OCI-LY1 (cell line): ENCODE results near the gene MAN1B1.
A peak's percentile ranks its signal among the peaks of the same experiment; 100 is the strongest.

ENCODE experiments used
- H2AFZ ChIP-seq: fragments of 200-600 bp; sonication (generic), shearing (Covaris generic); 2 replicates; pipeline ENCODE4 v1.6.0; 2014; ENCODE audit warnings: antibody characterized with exemption, mild to moderate bottlenecking, low read length
- H3F3A ChIP-seq: fragments of 200-600 bp; sonication (generic), shearing (Covaris generic); 2 replicates; pipeline ENCODE4 v1.6.0; 2014; ENCODE audit warnings: mild to moderate bottlenecking, antibody characterized with exemption, low read length, moderate library complexity; ENCODE audit not compliant: insufficient read depth
- H3K27ac ChIP-seq: fragments of 200-600 bp; sonication (generic); 2 replicates; pipeline ENCODE4 v1.5.1; 2014; ENCODE audit warnings: low read length, mixed run types, mild to moderate bottlenecking, low read depth; ENCODE audit not compliant: poor library complexity, severe bottlenecking
- H3K27me3 ChIP-seq: fragments of 200-600 bp; sonication (generic); 2 replicates; pipeline ENCODE4 v1.6.0; 2014; ENCODE audit warnings: antibody characterized with exemption, mild to moderate bottlenecking, low read length, moderate library complexity; ENCODE audit not compliant: insufficient read depth
- H3K36me3 ChIP-seq: fragments of 200-600 bp; sonication (generic); 2 replicates; pipeline ENCODE4 v1.6.1; 2014; ENCODE audit warnings: mild to moderate bottlenecking, antibody characterized with exemption, low read length, moderate library complexity, mixed read lengths; ENCODE audit not compliant: insufficient read depth
- H3K4me1 ChIP-seq: fragments of 200-600 bp; sonication (generic); 2 replicates; pipeline ENCODE4 v1.5.1; 2014; ENCODE audit warnings: mild to moderate bottlenecking, low read length, moderate library complexity; ENCODE audit not compliant: insufficient read depth, severe bottlenecking
- H3K4me2 ChIP-seq: fragments of 200-600 bp; sonication (generic), shearing (Covaris generic); 2 replicates; pipeline ENCODE4 v1.6.1; 2014; ENCODE audit warnings: low read length
- H3K4me3 ChIP-seq: fragments of 200-600 bp; sonication (generic); 2 replicates; pipeline ENCODE4 v1.5.1; 2014; ENCODE audit warnings: low read length, low read depth, mild to moderate bottlenecking, mixed read lengths; ENCODE audit not compliant: poor library complexity, severe bottlenecking
- H3K79me2 ChIP-seq: fragments of 200-600 bp; shearing (Covaris generic); 2 replicates; pipeline ENCODE4 v1.6.1; 2016; ENCODE audit warnings: mixed run types, low read length, mixed read lengths; ENCODE audit not compliant: insufficient read depth
- H3K9ac ChIP-seq: fragments of 200-600 bp; sonication (generic), shearing (Covaris generic); 2 replicates; pipeline ENCODE4 v1.6.1; 2014; ENCODE audit warnings: mild to moderate bottlenecking, low read length, mixed read lengths
- H3K9me2 ChIP-seq: fragments of 200-600 bp; sonication (generic), shearing (Covaris generic); 2 replicates; pipeline ENCODE4 v1.6.1; 2014; ENCODE audit warnings: low read depth, mild to moderate bottlenecking, low read length, mixed read lengths
- H3K9me3 ChIP-seq: fragments of 200-600 bp; shearing (Covaris generic); 2 replicates; pipeline ENCODE4 v1.6.1; 2014; ENCODE audit warnings: low read length, mixed read lengths
- H4K20me1 ChIP-seq: fragments of 200-600 bp; sonication (generic), shearing (Covaris generic); 2 replicates; pipeline ENCODE4 v1.6.0; 2016; ENCODE audit warnings: mild to moderate bottlenecking, low read length; ENCODE audit not compliant: insufficient read depth
- CTCF ChIP-seq: fragments of 200-600 bp; sonication (generic), shearing (Covaris generic); IDR thresholded peaks from 2 replicates; pipeline ENCODE4 v1.5.1; 2017; ENCODE audit warnings: mild to moderate bottlenecking, antibody characterized with exemption, low read length, moderate library complexity, mixed read lengths
- EZH2 ChIP-seq: fragments of 200-600 bp; sonication (generic), shearing (Covaris generic); IDR thresholded peaks from 2 replicates; pipeline ENCODE4 v1.8.0; 2017; ENCODE audit warnings: borderline replicate concordance, mixed run types, mild to moderate bottlenecking, antibody characterized with exemption, low read length, moderate library complexity, mixed read lengths

MAN1B1 gene

DNA sequence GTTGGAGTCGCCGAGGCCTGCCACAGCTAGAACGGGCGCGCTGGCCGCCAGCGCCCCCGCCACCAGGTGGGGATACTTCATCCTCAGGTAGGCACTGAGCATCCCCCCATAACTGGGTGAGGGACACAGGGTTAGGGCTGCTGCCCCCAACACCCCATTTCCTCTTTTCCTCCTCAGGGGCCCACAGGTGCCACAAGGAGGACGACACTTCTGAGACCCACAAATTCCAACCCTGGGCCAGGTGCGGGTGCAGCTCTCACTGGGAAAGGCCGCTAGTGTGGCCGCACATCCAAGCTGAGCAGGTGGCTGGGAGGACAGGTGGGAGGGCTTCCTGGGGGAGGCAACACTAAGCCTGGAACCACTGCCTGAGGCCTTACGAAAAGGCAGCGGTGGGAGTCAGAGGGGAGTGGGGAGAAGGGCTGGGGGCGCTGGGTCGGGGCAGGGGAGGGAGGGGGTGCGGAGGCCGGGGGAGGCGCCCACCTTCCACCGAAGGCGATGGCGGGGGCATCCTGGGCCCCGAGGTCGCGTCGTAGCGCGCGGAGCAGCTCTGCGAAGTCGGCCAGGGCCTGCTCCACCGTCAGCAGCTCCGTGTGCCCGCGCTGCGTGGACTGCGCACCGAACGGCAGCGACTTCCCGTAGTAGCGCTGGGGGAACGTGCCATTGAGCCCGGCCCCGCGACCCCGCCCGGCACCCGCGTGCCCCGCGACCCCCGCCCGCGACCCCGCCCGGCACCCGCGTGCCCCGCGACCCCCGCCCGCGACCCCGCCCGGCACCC, 26.8 kb downstream of the MAN1B1 start:
- TF ChIP-seq EZH2 (no peak), CTCF (peak; percentile 24; the same call in 1 of the 2 replicates)
- Histone ChIP-seq H3K27ac (no peak overlapping the region), H3K9ac (peak overlapping the region; percentile 62), H4K20me1 (no peaks in the 10 kb centered on the region), H3K9me2 (no peaks in the 10 kb centered on the region), H2AFZ (no peak overlapping the region), H3K36me3 (peaks cover 46% of the 10 kb centered on the region), H3K9me3 (no peaks in the 10 kb centered on the region), H3K27me3 (no peaks in the 10 kb centered on the region), H3K79me2 (no peaks in the 10 kb centered on the region), H3K4me1 (peaks cover 19% of the 10 kb centered on the region), H3F3A (no peaks in the 10 kb centered on the region), H3K4me2 (peak overlapping the region; percentile 79), H3K4me3 (peak overlapping the region; percentile 86)

DNA sequence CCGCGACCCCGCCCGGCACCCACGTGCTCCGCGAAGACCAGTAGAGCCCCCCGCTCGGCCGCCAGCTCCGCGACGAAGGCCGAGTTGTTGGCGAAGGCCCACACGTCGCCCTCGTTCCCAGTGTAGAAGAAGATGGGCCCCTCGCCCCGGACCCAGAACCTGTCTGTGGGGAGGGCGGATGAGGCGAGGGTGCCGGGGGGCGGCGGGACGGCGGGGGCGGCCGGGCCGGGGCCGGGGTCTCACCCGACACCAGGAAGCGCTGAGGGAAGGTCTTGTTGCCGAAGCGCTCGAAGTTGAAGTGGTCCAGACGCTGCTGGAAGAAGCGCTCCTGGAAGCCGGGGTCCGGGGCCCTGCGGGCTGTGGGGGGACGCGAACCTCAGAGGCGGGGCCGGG, 27.4 kb downstream of the MAN1B1 start:
- TF ChIP-seq CTCF (no peak), EZH2 (no peak)
- no peaks in the 10 kb centered on the region for H3K27me3 ChIP-seq
- H3K79me2 ChIP-seq: no peaks in the 10 kb centered on the region
- H3K9me3 ChIP-seq: no peaks in the 10 kb centered on the region
- H3K4me1 ChIP-seq: peaks cover 25% of the 10 kb centered on the region
- H3K27ac ChIP-seq: no peak overlapping the region
- no peaks in the 10 kb centered on the region for H3F3A ChIP-seq
- no peaks in the 10 kb centered on the region for H3K9me2 ChIP-seq
- peak overlapping the region; percentile 81 for H3K9ac ChIP-seq
- H3K4me3 ChIP-seq: peak overlapping the region; percentile 86
- peaks cover 39% of the 10 kb centered on the region for H3K36me3 ChIP-seq
- peak overlapping the region; percentile 89 for H3K4me2 ChIP-seq
- H2AFZ ChIP-seq: no peak overlapping the region
- no peaks in the 10 kb centered on the region for H4K20me1 ChIP-seq

DNA sequence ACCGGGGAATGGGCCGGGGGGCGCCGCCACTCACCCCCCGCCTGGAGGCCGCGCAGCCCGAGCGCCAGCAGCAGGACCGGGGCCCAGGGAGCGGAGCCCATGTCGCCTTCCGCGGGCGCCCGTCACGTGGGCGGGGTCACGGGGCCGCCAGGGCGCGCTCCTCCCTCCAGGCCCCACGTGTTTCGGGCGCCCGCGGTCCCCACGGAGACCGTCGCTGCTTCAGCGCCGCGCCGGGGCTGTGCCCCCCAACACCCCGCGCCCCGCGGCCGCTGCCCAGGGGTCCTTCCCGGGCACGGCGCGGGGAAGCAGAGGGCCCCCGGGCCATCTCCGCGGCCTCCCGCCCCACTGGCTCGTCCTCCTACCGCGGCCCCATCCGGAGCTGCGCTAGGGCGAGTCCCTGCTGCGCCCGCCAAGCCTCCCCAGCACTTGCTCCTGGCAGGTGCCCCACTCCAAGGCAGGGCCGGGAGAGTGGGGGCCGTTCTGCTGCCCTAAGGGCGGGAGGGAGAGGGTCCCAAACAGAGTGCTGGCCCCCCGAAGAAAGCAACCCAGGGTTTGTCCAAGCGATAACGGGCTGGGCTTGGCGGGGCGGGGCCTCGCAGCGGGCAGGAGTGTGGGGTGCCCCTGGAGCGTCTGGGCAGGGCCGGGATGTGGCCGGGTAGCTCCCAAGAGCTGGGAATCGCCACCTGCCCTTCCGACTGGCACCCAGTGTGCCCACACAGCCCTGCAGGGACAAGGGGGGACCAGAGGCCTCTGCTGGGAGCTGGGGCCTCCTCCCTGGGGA, 28.0 kb downstream of the MAN1B1 start, which contains the start of gene DPP7:
Gene DPP7, minus strand, starts transcription at position 121 of the 781 bp plus-strand sequence. Its CDS starts 20 bp downstream, at position 101.
- Histone ChIP-seq H3F3A (no peaks in the 10 kb centered on the region), H2AFZ (no peak within 1 kb of the TSS), H3K36me3 (peaks cover 33% of the 10 kb centered on the region), H3K9me3 (no peaks in the 10 kb centered on the region), H3K4me3 (peak within 1 kb of the TSS; percentile 86), H3K4me2 (peak within 1 kb of the TSS; percentile 89), H3K4me1 (peaks cover 28% of the 10 kb centered on the region), H3K79me2 (no peaks in the 10 kb centered on the region), H3K9ac (peak within 1 kb of the TSS; percentile 81), H3K27ac (no peak within 1 kb of the TSS), H3K9me2 (no peaks in the 10 kb centered on the region), H3K27me3 (no peaks in the 10 kb centered on the region), H4K20me1 (no peaks in the 10 kb centered on the region)
- TF ChIP-seq CTCF: no peak
- TF ChIP-seq EZH2: no peak
